ENCODE measurements around the gene SUPT4H1. TPM values are rescaled to one million over a fixed set of nuclear protein-coding genes. Genes with fewer than 3 reads are reported as not detected.
A peak's percentile ranks its signal among the peaks of the same experiment; 100 is the strongest.

SUPT4H1 gene
- total RNA-seq, 5 donors from 2014 or later (not counting 1 experiment from before 2014, with no cell fraction given) = 40.5 to 77.3 (median 63.2) TPM

- ATAC-seq (replicated peaks in 1 of 4) (no peak), DNase-seq (no peak)
- Histone ChIP-seq H3K27ac (ENCODE audit: low read length) (no peak overlapping the region), H3K4me1 (ENCODE audit: control insufficient read depth in 1 of 2, extremely low read depth in 1 of 2, insufficient read depth in 2 of 2, low read length in 2 of 2) (peaks cover 3 to 41% of the 10 kb centered on the region in 2 experiments), H3K27me3 (replicated peaks in 1 of 2; ENCODE audit: control insufficient read depth in 2 of 2, extremely low read depth in 1 of 2, insufficient read depth in 2 of 2, low read length in 1 of 2) (peaks cover 0 to 2% of the 10 kb centered on the region in 2 experiments), H3K4me3 (ENCODE audit: control insufficient read depth in 1 of 2, extremely low read depth in 1 of 2, low read length in 1 of 2) (no peak overlapping the region), H3K9me3 (no peaks in the 10 kb centered on the region), H3K36me3 (ENCODE audit: control insufficient read depth in 2 of 2, extremely low read depth in 1 of 2, insufficient read depth in 1 of 2, low read length in 1 of 2) (peaks cover 3 to 34% of the 10 kb centered on the region in 2 donors)
- Mint-ChIP-seq H3K9me3 (no peaks in the 10 kb centered on the region), H3K36me3 (peaks cover 14% of the 10 kb centered on the region), H3K4me1 (peaks cover 17 to 25% (median 18%) of the 10 kb centered on the region in 3 donors), H3K4me3 (no peak overlapping the region), H3K27ac (peak overlapping the region in 1 of 2 donors; percentile 48), H3K27me3 (no peaks in the 10 kb centered on the region)
- 100% methylated on average over 3 of the region's 7 CpGs for WGBS (ENCODE audit: insufficient coverage)
- CTCF ChIA-PET = no interaction called here
- POLR2A ChIA-PET = no interaction called here
Measured at GRCh38 chr17:58320163-58320558, 31.8 kb downstream of the SUPT4H1 start.

- ChIA-PET POLR2A (interaction anchor here in 1 of 2 donors (2.4 kb wide), 1 partner anchor 25 kb away, joined by 25 read pairs; no protein-coding TSS in a partner anchor), CTCF (interaction anchor here (1.1 to 7.8 kb wide), 3 partner anchors 24 to 688 kb away, joined by 3 to 191 read pairs (median 57); partner anchors contain the start of gene RNF43 (in 1 of the 2))
- no peaks in the 10 kb centered on the region for H3K27me3 Mint-ChIP-seq
Measured at GRCh38 chr17:58319173-58320162, 32.5 kb downstream of the SUPT4H1 start.

GRCh38 chr17:58318627-58319172, 33.3 kb downstream of the SUPT4H1 start:
- Histone ChIP-seq H3K36me3 (ENCODE audit: control insufficient read depth in 2 of 2, extremely low read depth in 1 of 2, insufficient read depth in 1 of 2, low read length in 1 of 2) (peaks cover 0 to 35% of the 10 kb centered on the region in 2 donors), H3K4me1 (ENCODE audit: control insufficient read depth in 1 of 2, extremely low read depth in 1 of 2, insufficient read depth in 2 of 2, low read length in 2 of 2) (peaks cover 3 to 28% of the 10 kb centered on the region in 2 experiments), H3K4me3 (ENCODE audit: control insufficient read depth in 1 of 2, extremely low read depth in 1 of 2, low read length in 1 of 2) (no peak overlapping the region), H3K27me3 (replicated peaks in 1 of 2; ENCODE audit: control insufficient read depth in 2 of 2, extremely low read depth in 1 of 2, insufficient read depth in 2 of 2, low read length in 1 of 2) (no peaks in the 10 kb centered on the region), H3K9me3 (no peaks in the 10 kb centered on the region), H3K27ac (ENCODE audit: low read length) (no peak overlapping the region)
- ChIA-PET CTCF (interaction anchor here (1.0 to 7.8 kb wide), 10 partner anchors 8 to 688 kb away, joined by 3 to 191 read pairs (median 16); partner anchors contain the start of genes RNF43 (in 2 of the 2), MTMR4 (in 1 of the 2) and SUPT4H1 (in 1 of the 2)), POLR2A (interaction anchor here in 1 of 2 donors (2.4 kb wide), 1 partner anchor 26 kb away, joined by 25 read pairs; no protein-coding TSS in a partner anchor)
- ATAC-seq (replicated peaks in 1 of 4) (no peak), DNase-seq (no peak)
- Mint-ChIP-seq H3K4me3 (no peak overlapping the region), H3K4me1 (peaks cover 15 to 20% (median 15%) of the 10 kb centered on the region in 3 donors), H3K27me3 (no peaks in the 10 kb centered on the region), H3K36me3 (peaks cover 14% of the 10 kb centered on the region), H3K9me3 (no peaks in the 10 kb centered on the region), H3K27ac (peak overlapping the region; percentile 55 to 58)
- 100% methylated on average over 5 of the region's 7 CpGs for WGBS (ENCODE audit: insufficient coverage)

More at GRCh38 chr17:58319173-58320162, 32.5 kb downstream of the SUPT4H1 start:
- Histone ChIP-seq H3K4me1 (ENCODE audit: control insufficient read depth in 1 of 2, extremely low read depth in 1 of 2, insufficient read depth in 2 of 2, low read length in 2 of 2) (peaks cover 3 to 34% of the 10 kb centered on the region in 2 experiments), H3K9me3 (no peaks in the 10 kb centered on the region), H3K27ac (ENCODE audit: low read length) (no peak overlapping the region), H3K27me3 (replicated peaks in 1 of 2; ENCODE audit: control insufficient read depth in 2 of 2, extremely low read depth in 1 of 2, insufficient read depth in 2 of 2, low read length in 1 of 2) (peaks cover 0 to 2% of the 10 kb centered on the region in 2 experiments), H3K4me3 (ENCODE audit: control insufficient read depth in 1 of 2, extremely low read depth in 1 of 2, low read length in 1 of 2) (no peak overlapping the region), H3K36me3 (ENCODE audit: control insufficient read depth in 2 of 2, extremely low read depth in 1 of 2, insufficient read depth in 1 of 2, low read length in 1 of 2) (peaks cover 1 to 35% of the 10 kb centered on the region in 2 donors)
- WGBS (ENCODE audit: insufficient coverage) = 95% methylated on average over 16 of the region's 25 CpGs
- Mint-ChIP-seq H3K4me1 (peaks cover 15 to 21% (median 15%) of the 10 kb centered on the region in 3 donors), H3K36me3 (peaks cover 14% of the 10 kb centered on the region), H3K4me3 (no peak overlapping the region), H3K27ac (peak overlapping the region; percentile 48 to 52), H3K9me3 (no peaks in the 10 kb centered on the region)
- DNase-seq (peak in 1 of 35 experiments; percentile 20), ATAC-seq (replicated peaks in 1 of 4) (no peak)

GRCh38 chr17:58318065-58318481, 33.9 kb downstream of the SUPT4H1 start:
- Histone ChIP-seq H3K36me3 (ENCODE audit: control insufficient read depth in 2 of 2, extremely low read depth in 1 of 2, insufficient read depth in 1 of 2, low read length in 1 of 2) (peaks cover 0 to 35% of the 10 kb centered on the region in 2 donors), H3K27ac (ENCODE audit: low read length) (peak overlapping the region; percentile 73)

GRCh38 chr17:58317421-58318064, 34.5 kb downstream of the SUPT4H1 start:
- ATAC-seq (replicated peaks in 1 of 4) (peak; percentile 88 to 93 (median 92)), DNase-seq (peak; percentile 48 to 88 (median 68))
- POLR2A ChIA-PET = interaction anchor here (0.5 to 2.4 kb wide), 11 partner anchors 10 to 212 kb away, joined by 3 to 25 read pairs (median 3); partner anchors contain the start of genes SUPT4H1 (in 1 of the 2) and TSPOAP1 (in 1 of the 2)
- Mint-ChIP-seq H3K4me1 (peaks cover 12 to 20% (median 15%) of the 10 kb centered on the region in 3 donors), H3K27me3 (no peaks in the 10 kb centered on the region), H3K36me3 (peaks cover 17% of the 10 kb centered on the region), H3K27ac (peak overlapping the region; percentile 93 to 95), H3K4me3 (peak overlapping the region in 1 of 3 donors; percentile 17), H3K9me3 (no peaks in the 10 kb centered on the region)
- Histone ChIP-seq H3K4me3 (ENCODE audit: control insufficient read depth in 1 of 2, extremely low read depth in 1 of 2, low read length in 1 of 2) (no peak overlapping the region), H3K36me3 (ENCODE audit: control insufficient read depth in 2 of 2, extremely low read depth in 1 of 2, insufficient read depth in 1 of 2, low read length in 1 of 2) (peaks cover 0 to 32% of the 10 kb centered on the region in 2 donors), H3K9me3 (no peaks in the 10 kb centered on the region), H3K4me1 (ENCODE audit: control insufficient read depth in 1 of 2, extremely low read depth in 1 of 2, insufficient read depth in 2 of 2, low read length in 2 of 2) (peaks cover 3 to 22% of the 10 kb centered on the region in 2 experiments), H3K27ac (ENCODE audit: low read length) (peak overlapping the region; percentile 73), H3K27me3 (replicated peaks in 1 of 2; ENCODE audit: control insufficient read depth in 2 of 2, extremely low read depth in 1 of 2, insufficient read depth in 2 of 2, low read length in 1 of 2) (no peaks in the 10 kb centered on the region)
- 7% methylated on average over 1 of the region's 5 CpGs for WGBS (ENCODE audit: insufficient coverage)
- CTCF ChIA-PET = interaction anchor here (0.6 to 7.8 kb wide), 42 partner anchors 9 to 1747 kb away, joined by 3 to 191 read pairs (median 5); partner anchors contain the start of genes RNF43 (in 2 of the 2), SUPT4H1 (in 2 of the 2), HSF5 (in 1 of the 2) and MTMR4 (in 1 of the 2)

More at GRCh38 chr17:58318065-58318481, 33.9 kb downstream of the SUPT4H1 start:
- peaks cover 3 to 26% of the 10 kb centered on the region in 2 experiments for H3K4me1 ChIP-seq (ENCODE audit: control insufficient read depth in 1 of 2, extremely low read depth in 1 of 2, insufficient read depth in 2 of 2, low read length in 2 of 2)
- Mint-ChIP-seq H3K36me3 (peaks cover 14% of the 10 kb centered on the region), H3K4me1 (peaks cover 12 to 20% (median 15%) of the 10 kb centered on the region in 3 donors), H3K27me3 (no peaks in the 10 kb centered on the region), H3K9me3 (no peaks in the 10 kb centered on the region), H3K27ac (peak overlapping the region; percentile 55 to 58), H3K4me3 (no peak overlapping the region)
- DNase-seq (peak in 1 of 35 experiments; percentile 22), ATAC-seq (replicated peaks in 1 of 4) (no peak)
- H3K4me3 ChIP-seq (ENCODE audit: control insufficient read depth in 1 of 2, extremely low read depth in 1 of 2, low read length in 1 of 2) = no peak overlapping the region
- ChIA-PET CTCF (interaction anchor here (0.6 to 7.8 kb wide), 37 partner anchors 9 to 1006 kb away, joined by 3 to 191 read pairs (median 5); partner anchors contain the start of genes RNF43 (in 2 of the 2), SUPT4H1 (in 2 of the 2), HSF5 (in 1 of the 2) and MTMR4 (in 1 of the 2)), POLR2A (interaction anchor here (0.8 to 2.4 kb wide), 8 partner anchors 10 to 33 kb away, joined by 3 to 25 read pairs (median 4); partner anchors contain the start of genes SUPT4H1 (in 1 of the 2) and TSPOAP1 (in 1 of the 2))
- 98% methylated on average over 8 of the region's 9 CpGs for WGBS (ENCODE audit: insufficient coverage)
- H3K9me3 ChIP-seq = no peaks in the 10 kb centered on the region
- H3K27me3 ChIP-seq (replicated peaks in 1 of 2; ENCODE audit: control insufficient read depth in 2 of 2, extremely low read depth in 1 of 2, insufficient read depth in 2 of 2, low read length in 1 of 2) = no peaks in the 10 kb centered on the region

Data from T-cell (primary cell).